RKO (cell line): ENCODE measurements around the gene OR51E2.
"Not testable (repeated sequence)": the region's sequence is repeated elsewhere in the genome, so short reads cannot be mapped to it uniquely, and the experiment has no call there.

Experiments
- DNase-seq: peaks from one replicate; pipeline ENCODE4 v3.0.0-alpha.2; 2016; ENCODE audit warnings: low spot score

The OR51E2 gene

GRCh38 chr11:4697585-4697984 is at the start of gene OR51E2:
OR51E2 (minus strand) TSS chr11:4697853; CDS start chr11:4682711, 15,142 bp downstream.
- DNase-seq, result peak; percentile 1

- DNase-seq, result no peak
These were observed 43.1 kb upstream of the OR51E2 start for GRCh38 chr11:4740735-4741134.

GRCh38 chr11:4727171-4727570 is 29.5 kb upstream of the OR51E2 start:
- no peak for DNase-seq

GRCh38 chr11:4722616-4723534 is 25.2 kb upstream of the OR51E2 start:
- not testable (repeated sequence) for DNase-seq

GRCh38 chr11:4714300-4714699 is 16.6 kb upstream of the OR51E2 start:
- DNase-seq, result no peak

GRCh38 chr11:4713241-4713640 is 15.6 kb upstream of the OR51E2 start:
- DNase-seq, result no peak

GRCh38 chr11:4704790-4705334 is 7.2 kb upstream of the OR51E2 start:
- DNase-seq, result no peak

GRCh38 chr11:4704054-4704789 is 6.6 kb upstream of the OR51E2 start, which contains the start of gene MMP26:
MMP26 (plus strand) TSS chr11:4704784.
- no peak for DNase-seq

GRCh38 chr11:4700436-4700820 is 2.8 kb upstream of the OR51E2 start:
- no peak for DNase-seq

GRCh38 chr11:4699697-4700435 is 2.2 kb upstream of the OR51E2 start:
- no peak for DNase-seq

- no peak for DNase-seq
These were observed 2.2 kb downstream of the OR51E2 start for GRCh38 chr11:4695442-4695841.

- no peak for DNase-seq
These were observed 12.9 kb downstream of the OR51E2 start for GRCh38 chr11:4684631-4685285.

GRCh38 chr11:4682623-4683419 is 14.8 kb downstream of the OR51E2 start:
- DNase-seq, result no peak

- no peak for DNase-seq
These were observed 17.3 kb downstream of the OR51E2 start for GRCh38 chr11:4680341-4680740.

GRCh38 chr11:4677948-4678347 is 19.7 kb downstream of the OR51E2 start:
- DNase-seq, result no peak

GRCh38 chr11:4673781-4674180 is 23.9 kb downstream of the OR51E2 start:
- no peak for DNase-seq

- DNase-seq, result no peak
These were observed 25.2 kb downstream of the OR51E2 start for GRCh38 chr11:4672470-4672869.

- DNase-seq, result no peak
These were observed 25.9 kb downstream of the OR51E2 start for GRCh38 chr11:4671741-4672140.

- no peak for DNase-seq
These were observed 32.2 kb downstream of the OR51E2 start for GRCh38 chr11:4665424-4665823.

GRCh38 chr11:4664786-4665185 is 32.9 kb downstream of the OR51E2 start:
- DNase-seq, result no peak

- DNase-seq, result no peak
These were observed 33.5 kb downstream of the OR51E2 start for GRCh38 chr11:4664183-4664582.
